GM20431 (cell line): ENCODE results near the gene MAPK11.

Experiments used
- in situ Hi-C: fragments of 300-500 bp; cut with MseI, MboI; formaldehyde crosslinking; loops from one replicate; pipeline ENCODE4 v1.15.0; 2020; ENCODE audit warnings: low sequenced_read_pairs; ENCODE audit not compliant: unreplicated experiment

Gene MAPK11

DNA sequence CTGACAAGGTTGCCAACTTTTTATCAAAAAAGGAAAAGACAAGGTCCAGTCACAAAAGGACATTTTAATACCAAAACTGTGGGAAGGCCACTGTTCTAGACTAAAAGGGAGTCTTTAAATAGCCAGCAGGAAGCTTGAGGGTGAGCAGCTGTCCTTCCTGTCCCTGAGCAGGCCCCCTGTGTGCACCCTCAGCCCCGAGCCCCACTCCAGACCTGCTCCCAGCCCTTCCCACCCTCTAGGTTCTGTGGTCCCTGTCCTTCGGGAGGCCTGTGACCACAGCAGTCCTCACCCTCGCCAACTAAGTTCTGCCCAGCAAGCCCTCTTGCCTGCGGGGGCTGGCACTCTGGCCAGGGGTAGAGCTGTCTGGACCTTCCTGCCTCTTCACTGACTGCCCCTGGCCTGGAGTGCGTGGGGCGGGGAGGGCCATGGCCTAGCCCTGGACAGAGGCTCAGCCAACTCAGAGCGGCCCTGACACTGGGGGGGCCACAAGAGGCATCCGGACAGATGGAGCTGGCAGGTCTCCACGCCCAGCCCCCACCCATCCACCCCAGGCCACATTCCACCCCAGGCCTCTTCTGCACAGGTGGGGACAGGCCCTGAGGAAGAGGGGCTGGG is 38.9 kb upstream of the MAPK11 start:
- in situ Hi-C loops, result no loop called here

DNA sequence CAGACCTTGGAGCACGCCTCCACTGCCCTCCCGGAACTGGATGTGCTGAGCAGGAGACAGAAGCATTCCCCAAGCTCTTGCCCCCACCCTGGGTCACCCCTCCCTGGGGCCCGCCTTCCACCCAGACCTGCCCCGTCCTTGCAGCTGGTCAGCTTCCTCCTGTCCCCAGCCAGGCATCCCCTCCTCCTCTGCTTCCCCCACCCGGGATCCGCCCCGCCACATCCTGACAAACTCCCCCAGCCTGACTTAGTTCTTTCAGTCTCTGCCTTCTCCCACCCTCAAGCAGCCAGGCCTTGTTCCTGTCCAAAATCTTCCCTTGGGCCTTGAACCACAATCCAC is 38.4 kb upstream of the MAPK11 start:
- in situ Hi-C loops, result no loop called here

DNA sequence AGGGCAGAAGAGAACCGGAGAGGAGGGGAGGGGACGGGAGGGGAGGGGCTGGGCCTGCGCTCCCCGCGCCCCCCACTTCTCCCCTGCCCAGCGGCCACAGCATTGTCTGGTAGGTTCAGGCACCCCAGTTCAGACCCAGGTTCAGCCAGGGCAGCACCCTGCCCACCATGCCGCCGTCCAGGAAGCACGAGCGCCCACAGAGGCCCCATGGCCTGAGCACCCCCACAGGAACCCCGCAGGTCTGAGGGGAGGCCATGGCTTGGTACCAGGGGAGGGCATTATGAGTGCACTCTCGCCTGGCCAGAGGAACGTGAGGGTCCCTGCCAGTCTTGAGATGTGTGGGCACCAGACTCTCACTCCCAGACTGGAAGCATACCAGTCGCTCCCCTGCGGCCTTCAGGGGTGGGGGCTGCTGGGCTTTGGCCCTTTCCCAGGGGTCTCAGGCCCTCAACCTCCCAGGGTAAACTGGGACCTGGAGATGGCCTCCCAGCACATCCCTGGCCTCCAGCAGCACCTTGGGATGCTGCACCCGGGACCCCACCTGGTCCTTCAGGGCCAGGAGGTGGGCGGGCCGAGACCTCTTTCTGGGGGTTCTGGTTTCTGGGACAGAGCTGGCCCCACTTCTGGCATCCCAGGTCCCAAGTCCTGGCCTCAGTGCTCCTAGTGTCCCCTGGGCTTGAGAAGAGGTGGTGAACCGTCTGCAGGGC is 37.9 kb upstream of the MAPK11 start:
- in situ Hi-C loops, result no loop called here

DNA sequence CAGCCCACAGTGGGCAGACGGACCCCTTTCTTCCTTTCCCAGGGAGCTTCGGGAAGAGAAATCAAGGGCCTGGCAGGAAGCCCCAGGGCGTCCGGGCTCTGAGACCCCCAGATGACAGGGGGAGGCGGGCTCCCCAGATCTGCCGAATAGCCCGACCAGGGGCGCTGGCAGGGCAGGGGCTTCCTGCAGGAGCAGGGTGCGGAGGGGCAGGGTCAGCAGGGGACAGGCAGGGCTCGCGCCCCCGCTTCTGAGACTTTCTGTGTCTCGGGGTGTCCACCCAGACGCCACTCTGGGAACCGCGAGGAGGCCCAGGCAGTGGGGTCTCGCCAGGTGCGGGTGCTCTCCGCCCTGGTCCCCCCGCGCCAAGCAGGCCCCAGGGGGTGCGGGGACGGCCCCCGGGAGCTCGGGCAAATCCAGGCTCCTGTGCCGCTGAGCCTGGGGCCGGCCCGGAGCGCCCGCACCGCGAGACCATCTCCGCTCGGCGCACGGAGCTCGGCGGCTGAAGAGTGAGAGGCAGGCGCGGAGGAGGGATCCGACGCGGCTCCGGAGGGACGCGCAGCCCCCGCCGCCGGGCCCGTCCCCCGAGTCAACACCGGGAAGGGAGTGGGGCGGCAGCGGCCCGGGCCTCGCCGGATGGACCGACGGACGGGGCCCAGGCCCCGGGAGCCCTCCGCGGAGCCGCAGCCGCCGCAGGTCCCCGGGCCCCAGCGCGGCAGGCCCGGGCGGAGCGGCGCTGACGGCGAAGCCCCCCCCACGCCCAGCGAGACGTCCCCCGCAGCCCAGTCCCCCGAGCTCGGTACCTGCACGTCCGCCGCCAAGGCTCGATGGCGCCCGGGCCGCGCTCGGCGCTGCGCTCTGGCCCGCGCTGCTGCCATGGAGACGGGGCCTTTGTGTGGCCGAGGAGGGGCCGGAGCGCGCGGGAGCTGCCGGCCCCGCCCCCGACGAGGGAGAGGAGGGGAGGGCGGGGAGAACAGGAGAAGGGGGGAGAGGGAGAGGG is 36.9 kb upstream of the MAPK11 start, which contains the start of gene PLXNB2:
Gene PLXNB2 (minus strand): TSS at position 894 of the 997 bp plus-strand sequence. CDS start 17,062 bp downstream, outside the sequence.
- in situ Hi-C loops, result no loop called here

DNA sequence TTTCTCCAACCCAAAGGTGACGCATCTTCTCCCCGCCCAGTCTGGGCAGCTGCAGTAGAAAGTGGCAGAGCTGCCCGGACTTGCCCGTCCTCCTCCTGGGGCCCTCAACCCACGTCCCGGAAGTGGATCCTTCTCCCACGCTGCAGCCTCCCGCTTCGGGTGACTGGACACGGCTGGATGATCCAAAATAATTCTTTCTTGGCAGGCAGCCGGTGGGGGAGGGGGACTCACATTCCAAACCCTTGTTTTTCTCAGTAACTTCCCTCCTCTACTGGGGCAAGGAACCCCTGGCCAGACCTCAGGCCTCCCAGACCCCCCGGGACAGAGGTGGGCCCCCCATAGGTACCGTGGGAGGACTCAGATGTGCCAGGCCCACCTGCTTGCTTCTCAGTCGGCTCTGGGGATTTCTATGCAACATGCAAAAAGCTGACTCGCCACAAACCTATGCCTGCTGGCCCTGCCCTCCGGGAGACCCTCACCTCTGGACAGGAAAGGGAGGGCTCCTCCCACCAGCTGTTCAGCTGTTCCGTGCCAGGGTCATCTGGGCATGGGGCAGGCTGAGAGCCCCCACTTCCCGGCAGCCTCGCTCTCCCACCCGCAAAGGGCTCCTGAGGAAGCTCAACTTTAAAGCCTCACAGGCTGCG is 35.9 kb upstream of the MAPK11 start:
- in situ Hi-C loops, result no loop called here

DNA sequence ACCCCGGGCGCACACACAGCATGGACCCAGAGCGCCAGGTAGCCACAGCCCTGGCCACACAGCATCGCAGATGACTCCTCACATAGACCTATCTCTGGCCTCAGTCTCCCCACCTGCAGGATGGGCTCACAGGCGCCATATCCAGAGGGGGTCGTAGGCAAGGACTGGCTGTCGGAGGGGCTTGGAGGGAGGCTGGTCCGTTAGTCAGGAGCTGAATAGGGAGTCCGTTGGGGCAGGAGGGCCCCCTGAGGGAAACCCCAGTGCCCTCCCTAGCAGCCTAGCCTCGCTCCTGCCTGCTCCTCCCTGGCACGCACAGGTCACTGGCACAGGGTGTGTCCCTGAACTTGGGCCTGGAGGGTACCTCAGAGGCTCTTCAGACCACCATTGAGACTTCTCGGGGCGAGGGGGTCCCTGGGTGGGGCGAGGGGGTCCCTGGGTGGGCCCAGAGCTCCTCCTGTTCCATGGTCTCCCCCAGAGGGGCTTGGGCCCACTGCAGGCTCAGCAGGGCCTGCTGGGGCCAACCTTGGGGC is 35.3 kb upstream of the MAPK11 start:
- in situ Hi-C loops, result no loop called here

DNA sequence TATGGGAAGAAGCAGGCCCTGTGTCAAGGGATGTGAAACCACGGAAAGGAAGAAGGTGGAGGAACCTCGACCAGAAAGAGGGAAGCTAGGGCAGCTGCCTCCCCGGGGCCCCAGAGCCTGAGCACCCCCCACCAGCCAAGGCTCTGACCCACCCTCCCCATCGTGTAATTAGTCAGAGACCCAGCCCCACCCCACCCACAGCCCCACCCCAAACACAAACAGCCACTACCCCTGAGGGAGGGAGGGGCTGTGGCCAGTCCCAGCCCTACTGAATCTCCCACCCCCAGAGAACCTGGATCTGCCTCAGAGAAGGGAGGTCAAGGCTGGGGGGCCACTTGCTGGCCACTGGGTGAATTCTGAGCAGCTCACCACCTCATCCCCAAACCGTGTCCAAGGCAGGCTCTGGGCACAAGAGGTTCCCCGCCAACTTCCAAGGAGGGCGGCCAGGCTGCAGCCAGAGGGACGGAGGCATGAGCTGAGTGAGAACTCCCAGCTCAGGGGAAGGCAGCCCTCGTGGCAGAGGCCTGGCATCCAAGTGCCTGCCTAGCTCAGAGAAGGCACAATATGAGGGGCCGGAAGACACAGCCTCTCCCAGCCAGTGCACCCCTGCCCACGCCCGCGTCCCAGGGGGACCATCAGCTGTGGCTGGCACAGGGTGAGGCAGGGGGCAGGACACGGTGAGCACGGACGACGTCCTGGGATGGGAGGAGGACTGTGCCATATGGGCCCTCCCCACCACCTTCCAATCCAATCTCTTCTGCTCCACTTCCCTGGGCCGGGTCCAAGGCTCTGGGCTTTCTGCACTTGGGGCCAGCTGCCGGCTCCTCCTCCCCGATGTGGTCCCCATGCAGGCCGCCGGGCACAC is 34.6 kb upstream of the MAPK11 start:
- in situ Hi-C loops, result no loop called here

DNA sequence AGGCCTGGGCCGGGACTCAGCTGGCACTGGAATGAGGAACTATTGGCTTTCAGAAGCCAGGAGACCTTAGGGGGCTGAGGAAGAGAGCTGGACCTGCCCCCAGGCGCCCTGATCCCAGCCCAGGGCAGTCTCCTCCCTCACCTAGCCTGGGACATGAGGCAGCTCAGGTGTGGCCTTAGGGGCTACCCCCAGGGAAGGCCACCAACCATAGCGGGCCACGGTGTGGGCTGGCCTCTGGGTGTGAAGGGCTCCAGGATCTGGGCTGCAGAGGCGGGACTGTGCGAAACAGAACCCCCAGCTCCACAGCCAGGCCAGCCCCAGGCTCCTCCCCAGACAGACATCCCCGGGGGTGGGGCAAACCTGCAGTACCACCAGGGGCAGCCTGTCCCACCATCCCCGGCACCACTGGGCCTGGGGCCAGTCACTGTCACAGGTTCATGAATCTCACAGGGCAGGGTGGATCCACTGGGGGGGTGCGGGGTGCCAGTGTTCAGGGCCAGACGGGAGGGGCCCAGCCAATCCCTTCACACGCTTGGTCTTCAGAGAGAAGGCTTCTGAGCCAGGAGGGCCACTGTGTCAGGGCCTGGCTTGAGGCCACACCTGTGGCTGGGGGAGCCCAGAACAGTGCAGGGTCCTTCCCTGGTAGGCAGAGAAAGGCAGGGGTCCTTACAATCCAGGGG is 33.8 kb upstream of the MAPK11 start:
- in situ Hi-C loops, result no loop called here

DNA sequence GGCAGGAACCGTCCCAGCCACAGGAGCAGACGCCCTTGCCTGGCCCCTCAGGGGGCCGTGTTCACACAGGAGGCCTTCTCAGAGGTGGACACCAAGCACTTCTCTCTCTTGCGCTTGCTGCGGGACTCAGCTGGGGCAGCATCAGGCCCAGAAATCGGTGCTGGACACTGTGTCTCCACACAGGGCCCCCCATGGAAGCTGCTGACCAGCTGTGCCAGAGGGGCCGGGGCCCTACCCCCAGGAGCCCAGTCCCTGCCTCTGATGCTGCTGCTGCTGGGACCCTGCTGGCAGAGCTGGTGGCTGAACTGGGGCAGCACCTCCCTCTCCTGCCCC is 33.3 kb upstream of the MAPK11 start:
- in situ Hi-C loops, result no loop called here

DNA sequence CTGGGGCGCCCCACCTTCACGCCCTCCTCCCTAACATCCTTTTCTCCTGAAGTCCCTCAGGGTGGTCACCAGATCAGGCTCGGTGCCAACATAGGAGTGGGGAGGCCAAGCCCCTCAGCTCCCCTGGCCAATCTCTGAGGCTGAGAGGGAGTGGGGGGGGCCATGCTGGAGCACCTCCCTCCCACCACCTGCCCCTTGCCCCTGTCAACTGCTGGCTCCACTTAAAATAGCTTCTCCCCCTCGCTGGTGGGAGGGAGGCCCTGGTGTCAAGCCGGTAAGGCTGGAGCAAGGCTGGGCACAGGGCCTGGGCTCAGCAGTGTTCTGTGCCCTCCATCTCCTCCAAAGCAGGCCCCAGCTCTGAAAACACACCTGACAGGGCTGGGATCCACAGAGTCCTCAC is 32.4 kb upstream of the MAPK11 start:
- in situ Hi-C loops, result no loop called here

DNA sequence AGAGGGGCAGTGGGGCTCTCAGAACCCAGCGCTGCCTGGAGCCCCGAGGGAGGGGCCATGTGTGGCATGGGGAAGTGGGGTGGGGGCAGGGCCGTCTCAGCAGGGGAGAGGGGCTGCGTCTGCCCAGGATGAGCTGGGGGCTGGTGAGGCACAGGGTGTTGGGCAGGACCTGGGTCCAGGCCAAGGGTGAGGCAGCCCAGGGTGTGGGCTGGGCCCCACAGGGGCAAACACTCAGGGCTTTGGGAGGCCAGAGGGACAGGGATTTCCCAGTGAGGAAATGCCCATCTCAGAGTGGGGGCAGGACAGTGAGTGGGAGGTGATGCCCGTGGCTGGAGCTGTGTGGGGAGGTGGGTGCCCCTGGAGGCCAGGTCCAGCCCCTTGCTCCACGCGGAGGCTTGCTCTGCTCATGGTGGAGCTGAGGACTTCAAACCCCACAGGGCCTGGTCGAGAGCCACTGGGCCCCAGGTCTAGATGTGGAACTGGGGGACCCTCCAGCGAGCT is 31.9 kb upstream of the MAPK11 start:
- in situ Hi-C loops, result no loop called here

DNA sequence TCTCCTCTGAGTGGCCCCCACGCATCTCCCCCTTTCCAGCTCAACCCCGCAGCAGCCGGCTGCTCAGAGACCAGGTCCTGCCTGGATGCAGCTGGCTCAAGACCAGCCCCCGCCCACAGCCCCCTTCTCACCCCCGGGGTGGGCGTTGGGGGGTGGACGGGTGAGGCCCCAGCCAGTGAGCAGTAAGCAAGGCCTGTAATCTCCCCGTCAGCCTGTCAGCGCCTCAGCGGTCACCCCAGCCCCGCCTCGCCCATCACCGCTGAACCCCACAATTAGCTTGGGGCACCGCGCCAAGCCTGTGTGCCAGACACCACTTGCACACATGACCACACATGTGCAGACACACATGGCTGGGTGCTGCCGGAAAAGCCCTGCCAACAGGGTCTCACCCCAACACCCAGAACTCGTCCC is 31.4 kb upstream of the MAPK11 start:
- in situ Hi-C loops, result no loop called here

DNA sequence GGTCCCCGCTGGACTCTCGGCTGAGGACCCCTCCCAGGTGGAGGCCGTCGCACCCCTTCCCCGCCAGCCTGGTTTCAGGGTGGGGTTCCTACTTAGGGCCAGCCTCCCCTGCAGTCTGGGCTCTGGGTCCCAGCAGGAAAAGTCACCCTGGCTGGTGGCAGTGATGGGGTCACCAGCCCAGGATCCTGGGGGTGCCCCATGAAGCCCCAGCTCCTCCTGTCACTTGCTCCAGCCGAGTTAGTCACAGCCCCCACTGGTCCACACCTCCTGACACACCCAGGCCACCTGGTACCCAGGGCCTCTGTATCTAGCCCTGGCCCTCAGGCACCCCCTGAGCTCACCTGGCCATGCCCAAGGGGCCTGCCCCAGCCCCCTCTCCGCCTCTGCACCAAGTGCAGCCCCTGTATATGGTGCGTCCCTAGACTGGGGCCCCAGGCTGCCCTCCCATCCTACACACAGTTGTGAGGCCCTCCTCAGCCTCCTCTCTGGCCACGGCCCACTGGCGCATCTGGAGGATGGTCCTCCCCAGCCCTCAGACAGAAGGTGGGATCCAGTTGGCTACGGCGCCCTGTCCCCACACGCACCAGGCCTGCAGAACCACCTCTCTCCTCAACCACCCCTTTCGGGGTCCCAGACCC is 30.6 kb upstream of the MAPK11 start:
- in situ Hi-C loops, result no loop called here

DNA sequence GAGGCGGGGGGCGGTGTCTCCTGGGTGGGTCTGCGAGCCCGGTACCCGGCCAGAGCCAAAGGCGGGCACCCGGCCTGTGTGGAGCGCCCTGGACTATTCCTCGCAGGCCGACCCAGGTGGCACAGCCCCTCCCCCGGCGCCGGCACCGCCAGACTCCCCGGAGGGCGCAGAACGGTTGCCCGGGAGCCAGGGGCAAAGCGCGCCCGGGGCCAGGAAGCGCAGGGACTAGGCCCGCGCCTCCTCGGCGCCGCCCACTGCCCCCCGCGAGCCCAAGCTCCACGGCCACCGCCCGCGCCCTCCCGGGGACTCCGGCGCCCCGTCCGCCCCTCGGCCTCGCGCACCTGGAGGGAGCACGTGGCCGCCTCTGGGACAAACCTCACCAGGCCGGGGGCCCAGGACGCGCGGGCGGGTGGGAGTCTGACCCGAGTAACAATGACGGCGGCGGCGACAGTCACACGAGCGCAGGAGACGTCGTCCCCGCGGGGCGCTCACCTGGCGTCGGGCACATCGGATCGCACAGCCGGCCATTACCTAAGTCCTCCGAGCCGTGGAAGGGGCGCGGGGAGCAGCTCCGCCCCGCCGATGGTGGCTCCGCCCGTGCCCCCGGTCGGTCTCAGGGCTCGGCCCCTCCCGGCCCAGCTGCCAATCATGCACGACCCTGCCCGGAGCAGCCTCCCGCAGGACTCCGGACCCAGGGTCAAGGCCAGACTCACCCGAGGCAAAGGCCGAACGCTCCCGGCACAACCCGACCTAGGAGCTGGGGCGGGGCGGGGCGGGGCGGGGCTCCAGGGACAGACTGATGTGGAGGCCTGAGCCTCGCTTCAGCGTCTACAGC is 29.8 kb upstream of the MAPK11 start:
- in situ Hi-C loops, result no loop called here

DNA sequence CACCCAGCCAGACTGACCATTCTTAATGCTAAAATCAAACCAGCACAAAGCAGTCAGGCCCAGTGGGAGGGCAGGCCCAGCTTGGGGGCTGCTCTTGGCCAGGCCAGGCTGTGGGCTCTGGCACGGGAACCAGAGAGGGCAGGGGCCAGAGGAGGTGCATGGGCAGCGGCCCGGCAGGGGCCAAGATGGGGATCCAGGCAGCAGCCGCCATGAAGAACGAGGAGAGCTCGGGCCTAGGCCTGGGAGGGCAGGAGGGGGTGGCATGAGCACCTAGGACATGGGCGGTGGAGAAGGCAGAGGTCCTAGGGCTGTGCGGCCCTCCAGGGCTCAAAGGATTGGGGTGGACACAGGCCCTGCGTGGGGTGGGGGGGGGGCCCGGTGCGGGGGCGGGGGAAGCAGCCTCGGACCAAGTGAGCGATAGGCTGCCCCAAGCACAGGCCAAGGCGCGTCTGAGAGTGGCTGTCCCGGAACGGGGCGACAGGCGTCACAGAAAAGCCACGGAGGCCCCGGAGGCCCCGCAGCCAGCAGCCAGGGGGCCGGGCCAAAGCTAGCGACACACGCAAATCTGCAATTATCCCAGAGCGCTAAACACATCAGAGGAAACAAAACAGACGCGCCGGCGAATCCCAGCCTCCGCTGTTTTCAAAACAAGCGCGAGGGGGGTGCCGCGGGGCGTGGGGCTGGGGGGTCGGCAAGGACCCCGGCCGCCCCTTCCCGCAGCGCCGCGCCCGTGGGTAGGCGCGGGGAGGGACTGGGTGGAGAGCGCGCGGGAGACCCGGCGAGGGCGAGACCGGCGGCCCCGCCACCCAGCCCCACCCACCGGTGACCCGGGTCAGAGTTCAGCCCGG is 29.0 kb upstream of the MAPK11 start:
- in situ Hi-C loops, result no loop called here

DNA sequence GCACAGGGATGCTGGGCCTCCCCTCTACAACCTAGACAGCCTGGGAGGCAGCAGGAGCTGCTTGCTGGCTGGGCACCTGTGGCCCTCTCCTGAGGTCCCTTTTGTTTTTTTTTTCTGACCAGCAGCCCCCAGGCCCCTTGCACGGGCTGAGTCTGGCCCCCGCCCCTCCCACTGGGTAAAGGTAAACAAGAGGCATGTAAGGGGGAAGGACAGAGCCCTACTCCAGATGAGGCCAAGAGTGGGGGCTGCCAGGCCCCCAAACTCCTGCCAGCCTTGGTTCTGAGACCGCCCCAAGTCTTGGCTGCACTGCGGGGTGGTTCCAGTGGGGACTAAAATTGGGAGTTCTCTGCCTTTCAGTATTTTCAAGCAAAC is 28.1 kb upstream of the MAPK11 start:
- in situ Hi-C loops, result no loop called here
